Right atrium auricular region (tissue), 2 donors: ENCODE results near the gene SLC13A4. TPM values are rescaled to one million over a fixed set of nuclear protein-coding genes. Genes with fewer than 3 reads are reported as not detected.

Experiments
- DNase-seq: peaks from one replicate; pipeline ENCODE4 v3.0.0-alpha.2; 2019; ENCODE audit warnings: low spot score
- H3K27ac ChIP-seq, 2 donors: fragments of 200-600 bp; sonication (generic); 1 replicate in 1 of 2; 2 replicates in 1 of 2; pipeline ENCODE4 v1.5.1; 2016 to 2019
- H3K27me3 ChIP-seq, 2 donors: fragments of 200-600 bp; sonication (generic); one replicate each; pipeline versions ENCODE4 v1.5.1 to v1.6.0; 2017 to 2019
- H3K36me3 ChIP-seq: fragments of 200-600 bp; sonication (generic); one replicate; pipeline ENCODE4 v1.5.1; 2016
- H3K4me1 ChIP-seq, 2 donors: fragments of 200-600 bp; sonication (generic); one replicate each; pipeline versions ENCODE4 v1.5.1 to v1.6.0; 2017 to 2019
- H3K4me3 ChIP-seq, 2 donors: fragments of 200-600 bp; sonication (generic); 1 replicate in 1 of 2; 2 replicates in 1 of 2; pipeline ENCODE4 v1.5.1; 2017 to 2019; ENCODE audit warnings: mild to moderate bottlenecking in 1 of 2, moderate library complexity in 1 of 2
- H3K9me3 ChIP-seq, 2 donors: fragments of 200-600 bp; sonication (generic); one replicate each; pipeline ENCODE4 v1.5.1; 2019
- total RNA-seq, 2 donors: library from RNA; depleted of rRNA; stranded (reverse); fragments of >200 nt; gene quantifications; one replicate each; pipeline ENCODE4 v1.1.0, GENCODE V29; 2016
- TF ChIP-seq, protein P1 (sequence below), 2 donors: fragments of 200-600 bp; sonication (generic); IDR thresholded peaks; one replicate each; pipeline ENCODE4 v1.5.1; 2019; ENCODE audit warnings: antibody characterized with exemption in 2 of 2

The SLC13A4 gene
- total RNA-seq, 2 donors from 2014 or later, result 0.12 TPM; not detected in 1

DNA sequence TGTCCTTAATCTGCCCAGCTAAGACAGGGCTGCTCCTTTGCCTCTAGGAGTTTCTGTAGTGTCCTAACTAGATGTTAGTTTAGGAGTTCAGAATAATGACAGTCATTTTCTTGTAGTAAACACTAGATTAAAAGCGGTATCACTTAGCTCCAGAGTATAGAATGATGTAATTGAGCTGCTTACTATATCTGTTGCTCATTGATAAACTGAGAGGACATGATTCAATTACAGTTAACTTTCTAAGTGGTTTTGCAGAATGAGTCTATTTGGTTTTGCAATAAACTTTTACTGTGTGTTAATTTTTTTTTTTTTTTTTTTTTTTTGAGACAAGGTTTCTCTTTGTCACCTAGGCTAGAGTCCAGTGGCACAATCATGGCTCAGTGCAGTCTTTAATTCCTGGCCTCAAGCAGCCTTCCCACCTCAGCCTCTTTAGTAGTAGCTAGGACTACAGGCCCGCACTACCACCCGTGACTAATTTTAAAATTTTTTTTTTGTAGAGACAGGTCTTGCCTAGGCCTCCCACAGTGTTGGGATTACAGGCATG, 63.9 kb downstream of the SLC13A4 start:
- H3K4me1 ChIP-seq, result peaks cover 0 to 36% of the 10 kb centered on the region in 2 donors
- no peak overlapping the region for H3K4me3 ChIP-seq
- no peak for DNase-seq
- peak overlapping the region; percentile 37 to 97 for H3K27ac ChIP-seq
- H3K9me3 ChIP-seq, result no peaks in the 10 kb centered on the region
- no peaks in the 10 kb centered on the region for H3K36me3 ChIP-seq
- TF ChIP-seq, protein P1, sequence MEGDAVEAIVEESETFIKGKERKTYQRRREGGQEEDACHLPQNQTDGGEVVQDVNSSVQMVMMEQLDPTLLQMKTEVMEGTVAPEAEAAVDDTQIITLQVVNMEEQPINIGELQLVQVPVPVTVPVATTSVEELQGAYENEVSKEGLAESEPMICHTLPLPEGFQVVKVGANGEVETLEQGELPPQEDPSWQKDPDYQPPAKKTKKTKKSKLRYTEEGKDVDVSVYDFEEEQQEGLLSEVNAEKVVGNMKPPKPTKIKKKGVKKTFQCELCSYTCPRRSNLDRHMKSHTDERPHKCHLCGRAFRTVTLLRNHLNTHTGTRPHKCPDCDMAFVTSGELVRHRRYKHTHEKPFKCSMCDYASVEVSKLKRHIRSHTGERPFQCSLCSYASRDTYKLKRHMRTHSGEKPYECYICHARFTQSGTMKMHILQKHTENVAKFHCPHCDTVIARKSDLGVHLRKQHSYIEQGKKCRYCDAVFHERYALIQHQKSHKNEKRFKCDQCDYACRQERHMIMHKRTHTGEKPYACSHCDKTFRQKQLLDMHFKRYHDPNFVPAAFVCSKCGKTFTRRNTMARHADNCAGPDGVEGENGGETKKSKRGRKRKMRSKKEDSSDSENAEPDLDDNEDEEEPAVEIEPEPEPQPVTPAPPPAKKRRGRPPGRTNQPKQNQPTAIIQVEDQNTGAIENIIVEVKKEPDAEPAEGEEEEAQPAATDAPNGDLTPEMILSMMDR (IDR thresholded peaks at IDR 0.05), result no peak
- no peaks in the 10 kb centered on the region for H3K27me3 ChIP-seq

GRCh38 chr7:135662373-135663114, 65.4 kb downstream of the SLC13A4 start, which contains the start of gene STMP1:
STMP1 (plus strand) TSS chr7:135662514.
- TF ChIP-seq, protein P1 (IDR thresholded peaks at IDR 0.05), result peak in 1 of 2 donors; percentile 95
- Histone ChIP-seq H3K36me3 (no peaks in the 10 kb centered on the region), H3K4me1 (peaks cover 0 to 36% of the 10 kb centered on the region in 2 donors), H3K9me3 (no peaks in the 10 kb centered on the region), H3K27me3 (no peaks in the 10 kb centered on the region), H3K27ac (peak within 1 kb of the TSS; percentile 97), H3K4me3 (peak within 1 kb of the TSS; percentile 88 to 95)
- peak; percentile 97 for DNase-seq

- TF ChIP-seq, protein P1 (IDR thresholded peaks at IDR 0.05), result peak in 1 of 2 donors; percentile 85
- Histone ChIP-seq H3K4me1 (peaks cover 0 to 36% of the 10 kb centered on the region in 2 donors), H3K9me3 (no peaks in the 10 kb centered on the region), H3K27ac (peak overlapping the region; percentile 97), H3K27me3 (no peaks in the 10 kb centered on the region), H3K4me3 (peak overlapping the region; percentile 88 to 95), H3K36me3 (no peaks in the 10 kb centered on the region)
- no peak for DNase-seq
Observed at GRCh38 chr7:135662123-135662372, 65.9 kb downstream of the SLC13A4 start.

GRCh38 chr7:135661311-135662122, 66.5 kb downstream of the SLC13A4 start:
- Histone ChIP-seq H3K4me1 (peaks cover 0 to 32% of the 10 kb centered on the region in 2 donors), H3K9me3 (no peaks in the 10 kb centered on the region), H3K27ac (peak overlapping the region; percentile 97), H3K36me3 (no peaks in the 10 kb centered on the region), H3K27me3 (no peaks in the 10 kb centered on the region), H3K4me3 (peak overlapping the region; percentile 88 to 95)
- no peak for DNase-seq
- TF ChIP-seq, protein P1 (IDR thresholded peaks at IDR 0.05), result no peak

DNA sequence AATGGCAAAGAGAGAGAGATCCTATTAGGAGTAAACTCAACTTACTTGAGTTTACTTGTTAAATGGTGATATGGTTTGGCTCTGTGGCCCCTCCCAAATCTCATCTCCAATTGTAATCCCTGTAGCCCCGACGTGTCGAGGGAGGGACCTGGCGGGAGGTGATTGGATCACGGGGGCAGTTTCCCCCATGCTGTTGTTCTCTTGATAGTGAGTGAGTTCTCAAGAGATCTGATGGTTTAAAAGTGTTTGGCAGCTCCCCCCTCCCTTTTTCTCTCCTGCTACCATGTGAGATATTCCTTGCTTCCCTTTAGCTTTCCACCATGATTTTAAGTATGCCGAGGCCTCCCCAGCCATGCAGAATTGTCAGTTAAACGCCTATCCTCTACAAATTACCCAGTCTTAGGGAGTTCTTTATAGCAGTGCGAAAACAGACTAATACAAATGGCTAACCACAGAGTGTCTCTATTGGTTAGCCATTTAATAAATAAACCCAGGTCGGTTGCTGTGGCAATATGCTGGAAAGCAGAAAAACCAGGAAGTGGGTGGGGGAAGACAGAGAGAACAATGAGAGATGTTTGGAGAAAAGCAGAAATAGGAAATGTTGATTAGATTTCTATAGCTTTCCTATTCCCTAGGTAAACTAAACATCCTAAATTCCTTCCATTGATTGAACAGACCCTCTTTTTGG, 68.7 kb downstream of the SLC13A4 start:
- Histone ChIP-seq H3K27ac (no peak overlapping the region), H3K9me3 (no peaks in the 10 kb centered on the region), H3K4me3 (no peak overlapping the region), H3K4me1 (peaks cover 0 to 17% of the 10 kb centered on the region in 2 donors), H3K27me3 (no peaks in the 10 kb centered on the region), H3K36me3 (no peaks in the 10 kb centered on the region)
- no peak for DNase-seq
- TF ChIP-seq, protein P1 (IDR thresholded peaks at IDR 0.05), result no peak
